Femur (tissue), 1 donor: ENCODE results near the gene ABL1.

Source experiments
- DNase-seq: peaks from one replicate; pipeline ENCODE4 v3.0.0-alpha.2; 2017

The ABL1 gene

GRCh38 chr9:130892477-130893304 lies 57.6 kb downstream of the ABL1 start:
- DNase-seq = no peak

DNA sequence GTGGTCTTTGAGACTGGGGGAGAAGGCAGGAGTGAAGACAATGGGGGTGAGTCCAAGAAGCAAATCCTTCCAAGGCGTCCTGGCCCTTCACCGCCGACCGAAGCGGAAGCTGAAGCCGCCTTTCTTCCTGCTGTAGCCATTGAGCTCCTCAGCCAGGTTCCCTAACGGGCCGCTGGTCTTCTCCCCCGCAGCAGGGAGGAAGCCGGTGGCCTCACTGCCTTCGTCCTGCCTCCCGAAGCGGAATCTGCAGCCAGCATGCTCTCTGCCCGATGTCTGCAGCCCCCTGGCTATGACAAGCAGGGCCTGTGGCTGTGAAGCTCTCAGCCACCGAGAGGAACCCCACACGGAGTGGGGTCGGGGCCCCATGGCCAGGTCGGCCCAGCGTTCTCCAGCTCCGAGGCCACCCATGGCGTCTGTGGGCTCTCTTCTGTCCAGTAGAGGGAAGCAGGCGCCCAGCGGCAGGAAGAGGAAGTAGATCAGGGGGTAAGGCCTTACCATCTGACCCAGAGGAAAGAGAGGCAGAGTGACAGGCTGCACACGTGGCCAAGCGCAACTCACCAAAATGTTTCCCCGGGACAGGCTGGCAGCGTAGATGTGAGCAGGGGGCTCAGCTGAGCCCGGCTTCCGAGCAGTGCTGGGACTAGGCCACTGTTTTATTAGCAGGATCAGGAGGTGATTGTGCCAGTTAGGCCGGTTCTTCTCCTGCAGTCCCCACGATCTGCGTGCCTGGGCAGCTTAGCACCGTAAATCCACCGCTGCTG lies 58.5 kb downstream of the ABL1 start:
- peak; percentile 63 for DNase-seq

DNA sequence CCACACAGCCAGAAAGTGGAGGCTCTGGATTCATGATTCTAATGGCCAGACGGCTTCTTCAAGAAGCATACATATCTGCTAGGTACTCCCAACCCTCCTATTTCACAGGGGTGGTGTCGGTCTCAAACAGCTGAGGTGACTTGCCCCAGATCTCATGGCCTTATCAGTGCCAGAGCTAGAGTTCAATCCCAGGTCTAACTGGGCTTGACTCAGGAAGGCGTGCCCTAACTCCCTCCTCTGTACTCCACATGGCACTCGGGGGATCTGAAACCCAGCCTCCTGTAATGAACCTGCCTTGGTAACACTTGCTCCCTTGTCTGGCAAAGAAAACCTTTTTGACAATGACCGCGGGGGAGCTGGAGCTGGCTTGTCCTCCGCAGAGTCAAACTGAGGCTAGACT lies 59.5 kb downstream of the ABL1 start:
- no peak for DNase-seq

GRCh38 chr9:130895038-130895437 lies 60.0 kb downstream of the ABL1 start:
- DNase-seq = no peak

DNA sequence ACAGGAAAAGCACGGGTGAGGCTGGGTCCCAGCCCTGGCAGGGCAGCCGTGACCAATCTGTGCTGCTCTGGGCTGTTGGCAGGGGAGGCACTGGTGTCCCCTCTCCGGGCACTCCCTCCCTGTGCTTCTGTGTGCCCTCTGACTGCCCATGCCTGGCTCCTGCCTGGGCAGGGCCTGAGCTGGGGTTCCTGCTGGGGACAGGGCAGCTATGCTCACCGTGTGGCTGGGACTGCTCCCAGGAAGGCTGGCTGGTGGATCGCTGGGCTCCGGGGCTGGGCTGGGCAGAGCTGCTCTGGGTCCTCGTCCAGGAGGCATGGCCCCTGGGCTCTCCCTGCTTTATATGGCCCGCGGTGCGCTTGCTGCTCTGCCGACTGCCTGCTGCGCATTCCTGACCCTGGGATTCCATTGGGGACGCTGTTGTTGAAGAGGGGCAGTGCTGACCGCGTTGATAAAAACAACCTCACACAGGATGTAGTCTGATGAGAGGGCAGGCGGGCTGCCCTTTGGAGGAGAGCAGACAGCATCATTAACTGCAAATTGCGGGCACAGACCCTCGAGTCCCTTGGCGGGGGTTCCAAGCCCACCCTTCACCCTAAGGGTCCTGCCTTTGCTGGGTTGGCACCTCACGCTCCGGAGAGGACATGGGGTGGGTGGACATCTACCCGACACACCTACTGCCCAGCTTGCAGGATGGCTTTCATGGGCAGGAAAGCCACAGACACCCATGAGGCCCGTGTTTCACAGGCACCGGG lies 60.6 kb downstream of the ABL1 start:
- DNase-seq = no peak

DNA sequence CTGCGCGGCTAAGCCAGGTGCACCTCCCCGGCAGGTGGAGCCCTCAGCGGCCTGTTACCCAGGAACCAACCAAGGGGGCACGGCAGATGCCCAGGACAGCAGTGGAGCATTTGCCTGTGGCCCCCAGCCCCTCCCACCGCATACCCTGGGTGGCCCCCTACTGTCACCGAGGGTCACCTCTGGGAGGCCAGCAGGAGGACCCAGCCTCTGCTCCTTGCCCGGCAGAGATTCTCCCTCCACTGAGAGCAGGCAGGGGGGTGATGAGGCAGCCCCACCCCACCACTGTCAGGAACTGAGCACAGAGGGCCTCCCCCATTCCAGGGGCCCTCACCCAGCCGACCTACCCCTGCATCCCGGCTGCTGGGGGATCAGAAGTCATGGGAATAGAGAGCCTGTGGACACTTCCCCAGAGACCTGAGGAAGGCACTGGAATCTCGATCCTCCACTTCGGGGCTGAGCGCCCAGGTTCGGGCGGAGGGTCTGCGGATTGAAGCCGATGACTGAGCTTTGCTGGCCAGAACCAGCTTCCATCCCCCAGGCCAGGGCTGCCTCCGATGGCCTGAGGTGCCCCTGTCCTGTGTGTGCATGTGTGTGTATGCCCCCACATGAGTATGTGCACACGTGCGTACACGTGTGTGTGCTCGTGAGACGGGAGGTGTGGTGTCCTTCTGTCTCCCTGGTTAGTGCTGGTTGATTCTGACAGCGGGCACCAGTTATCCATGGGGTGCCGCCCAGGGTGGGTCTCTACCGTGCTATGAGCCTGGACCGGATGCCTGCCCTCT lies 61.4 kb downstream of the ABL1 start, which contains the start of gene QRFP:
TSS of gene QRFP (minus strand) at position 580 of the 782 bp plus-strand sequence. CDS start 2,974 bp downstream, outside the sequence.
- DNase-seq = no peak

GRCh38 chr9:130897105-130897751 lies 62.2 kb downstream of the ABL1 start:
- no peak for DNase-seq

DNA sequence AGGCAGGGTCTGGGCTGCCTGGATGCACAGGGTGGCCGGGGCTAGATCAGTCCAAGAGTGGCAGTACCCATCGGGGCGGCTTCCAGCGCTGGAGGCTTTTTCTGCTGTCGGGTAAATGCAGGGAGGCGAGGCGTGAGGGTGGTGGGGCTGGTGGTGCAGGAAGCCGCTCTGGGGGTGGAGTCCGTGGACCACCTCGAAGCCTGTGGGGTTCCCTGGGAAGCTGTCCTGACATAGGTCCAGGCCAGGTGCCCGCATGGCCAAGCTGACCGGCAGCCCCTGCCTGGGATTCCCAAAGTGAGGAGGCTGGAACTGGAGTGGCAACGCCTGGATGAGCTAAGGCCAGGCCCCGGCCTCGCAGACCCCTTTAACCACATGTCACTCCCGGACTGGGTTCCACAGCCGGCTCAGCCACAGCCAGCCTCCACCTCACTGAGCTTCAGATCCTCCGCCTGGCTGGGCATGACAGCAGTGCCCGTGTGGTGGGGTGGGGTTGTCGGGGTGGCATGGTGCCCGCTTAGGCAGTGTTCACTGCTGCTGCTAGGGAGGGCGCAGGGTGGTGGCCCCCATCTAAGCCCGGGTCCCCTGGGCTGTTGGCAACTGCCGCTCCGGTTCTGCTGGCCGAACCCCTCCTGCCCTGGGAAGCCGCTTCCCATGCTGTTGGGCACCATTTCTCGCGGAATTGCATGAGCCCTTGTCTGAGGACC lies 62.9 kb downstream of the ABL1 start:
- DNase-seq = no peak

DNA sequence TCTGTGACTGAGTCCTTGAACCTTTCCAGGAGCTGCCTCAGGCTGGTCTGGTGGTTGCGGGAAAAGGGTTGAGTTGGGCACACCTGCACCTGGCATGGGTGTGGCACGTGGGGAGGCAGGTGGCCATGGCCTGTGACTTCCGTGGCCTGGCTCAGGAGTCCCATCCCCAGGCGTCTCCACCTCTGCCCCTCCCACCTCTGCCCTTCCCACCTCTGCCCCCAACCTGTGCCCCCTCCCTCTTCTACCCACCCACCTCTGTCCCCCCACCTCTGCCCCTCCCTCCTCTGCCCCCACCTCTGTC lies 63.4 kb downstream of the ABL1 start:
- DNase-seq = no peak

DNA sequence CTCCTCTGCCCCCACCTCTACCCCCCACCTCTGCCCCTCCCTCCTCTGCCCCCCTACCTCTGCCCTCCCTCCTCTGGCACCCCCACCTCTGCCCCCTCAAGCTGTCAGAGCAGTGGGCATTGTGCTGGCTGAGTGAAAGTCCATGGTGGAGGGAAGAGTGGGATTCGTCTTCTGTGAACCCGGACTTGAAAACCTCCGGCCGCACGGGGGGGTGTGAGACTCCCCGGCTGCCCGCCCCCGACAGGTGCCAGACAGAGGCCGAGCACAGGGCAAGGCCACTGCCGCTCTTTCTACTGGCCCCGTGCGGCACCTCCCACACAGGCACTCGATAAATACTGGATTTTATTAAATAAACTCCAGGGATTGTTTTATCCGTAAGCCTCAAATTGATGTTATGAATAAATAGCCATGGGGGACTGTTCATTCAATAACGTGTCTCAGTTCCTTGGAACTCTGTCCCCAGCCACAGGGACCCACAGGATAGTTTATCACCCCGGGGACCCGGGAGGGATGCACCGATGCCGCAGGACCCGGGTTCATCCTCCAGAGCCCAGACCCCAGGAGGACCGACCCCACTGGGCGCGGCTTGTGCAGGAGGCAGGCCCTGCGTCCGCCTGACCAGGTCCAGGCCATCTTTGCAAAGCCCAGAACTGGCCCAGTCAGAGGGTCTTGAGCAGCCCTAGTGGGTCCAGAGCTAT lies 64.1 kb downstream of the ABL1 start:
- no peak for DNase-seq

DNA sequence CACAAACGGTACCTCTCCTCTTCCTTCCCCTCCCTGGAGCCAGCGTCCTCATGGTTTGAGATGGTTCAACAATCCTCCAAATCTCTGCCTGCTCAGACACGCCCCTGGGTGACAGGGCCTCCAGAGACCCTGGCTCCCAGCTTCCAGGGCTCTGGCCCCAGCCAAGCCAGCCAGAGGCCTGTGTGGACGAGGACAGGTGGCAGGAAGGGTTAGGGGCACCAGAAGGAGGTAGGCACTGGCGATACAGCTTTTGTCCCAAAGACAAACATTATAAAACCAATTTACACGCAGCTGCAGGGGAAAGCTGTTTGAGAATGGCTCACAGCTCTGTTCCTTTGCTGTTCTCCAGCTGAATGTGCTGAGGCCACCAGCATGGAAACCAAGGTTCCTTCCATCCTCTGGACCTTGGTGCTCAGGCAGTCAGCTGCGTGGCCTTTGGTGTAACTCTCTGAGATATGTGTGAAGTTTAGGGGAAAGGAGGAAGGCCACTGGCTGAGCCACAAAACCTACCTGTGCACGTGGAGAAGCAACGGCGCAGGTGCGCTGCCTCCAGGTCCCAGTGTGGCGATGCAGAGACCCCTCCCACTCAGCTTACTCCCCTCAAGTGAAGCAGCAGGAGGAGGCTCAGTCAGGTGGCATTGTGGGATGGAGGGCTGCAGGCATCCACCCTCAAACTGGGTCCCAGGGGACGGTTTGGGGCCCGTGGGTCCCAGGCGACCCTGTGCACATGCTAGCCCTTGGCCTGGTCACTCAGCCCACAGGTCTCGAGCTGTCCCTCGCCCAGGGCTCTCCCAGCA lies 65.8 kb downstream of the ABL1 start:
- no peak for DNase-seq

DNA sequence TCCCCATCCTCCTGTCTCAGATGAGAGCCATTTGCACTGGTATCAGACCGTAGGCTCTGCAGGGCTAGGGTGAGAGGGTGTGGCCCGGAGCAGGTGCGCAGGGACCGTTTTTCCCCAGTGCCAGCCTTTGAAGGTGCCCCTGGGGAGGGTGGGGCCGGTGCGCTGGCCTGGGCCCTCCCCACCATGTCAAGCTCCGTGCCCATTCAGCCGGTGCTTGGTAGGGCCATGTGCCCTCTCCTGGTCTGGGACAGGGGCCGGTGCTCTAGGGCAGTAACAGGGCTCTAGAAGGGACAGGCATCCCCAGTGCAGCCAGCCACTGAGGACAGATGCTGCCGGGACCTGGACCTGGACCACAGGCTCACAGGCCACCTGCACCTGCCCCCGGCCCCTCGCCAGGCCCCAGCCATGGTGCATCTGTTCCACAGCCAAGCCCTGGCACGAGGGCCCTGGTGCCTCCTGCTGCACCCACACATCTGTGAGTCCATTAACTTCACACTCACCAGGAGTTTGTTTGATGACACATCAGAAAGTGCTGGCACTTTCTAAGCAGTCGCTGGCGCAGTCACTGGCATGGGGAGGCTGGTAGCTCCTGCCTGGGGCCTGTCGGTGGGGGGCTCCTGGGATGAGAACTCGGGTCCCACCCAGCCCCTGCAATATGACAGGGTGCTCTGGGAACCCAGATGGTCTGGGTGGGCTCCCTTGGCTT lies 66.6 kb downstream of the ABL1 start:
- no peak for DNase-seq

GRCh38 chr9:130902204-130903185 lies 67.4 kb downstream of the ABL1 start:
- no peak for DNase-seq

DNA sequence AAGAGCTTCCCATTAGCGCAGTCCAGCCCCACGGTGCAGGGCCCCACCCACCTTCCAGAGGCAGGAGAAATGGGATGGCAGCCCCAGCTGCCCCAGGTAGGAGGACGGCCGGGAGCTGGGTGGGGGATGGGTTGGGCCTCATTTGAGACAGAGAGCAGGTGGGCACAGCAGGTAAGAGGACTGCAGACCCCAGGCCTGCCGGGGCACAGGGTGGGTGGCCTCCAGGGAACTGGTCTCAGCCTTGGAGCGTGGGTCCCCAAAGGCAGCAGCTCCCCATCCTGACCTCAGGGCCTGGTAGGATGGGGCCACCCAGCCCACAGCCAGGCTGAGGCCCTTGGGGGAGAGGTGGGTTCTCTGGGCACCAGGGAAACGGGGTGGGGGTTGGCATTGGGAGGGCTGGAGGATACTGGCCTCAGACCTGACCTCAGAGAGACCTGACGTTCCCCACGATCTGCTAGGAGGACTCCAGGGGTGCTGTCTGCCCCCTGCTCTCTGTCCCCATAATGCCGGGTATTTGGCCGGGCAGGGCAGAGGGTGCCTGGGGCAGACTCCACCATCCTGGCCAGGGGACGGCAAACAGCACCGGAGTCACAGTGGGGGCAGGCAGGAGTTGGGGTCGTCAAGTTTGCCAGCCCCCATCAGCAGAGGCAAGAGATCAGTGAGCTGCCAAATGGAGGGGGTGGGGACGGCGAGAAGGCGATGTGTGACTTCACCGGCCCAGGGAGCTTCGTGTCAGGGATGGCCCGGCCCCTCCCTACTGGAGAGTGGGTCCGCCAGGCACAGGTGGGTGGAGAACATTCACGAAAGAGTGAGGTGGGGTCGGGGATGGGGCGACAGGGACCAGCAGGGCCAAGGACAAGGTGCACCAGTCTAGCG lies 68.4 kb downstream of the ABL1 start:
- DNase-seq = no peak

DNA sequence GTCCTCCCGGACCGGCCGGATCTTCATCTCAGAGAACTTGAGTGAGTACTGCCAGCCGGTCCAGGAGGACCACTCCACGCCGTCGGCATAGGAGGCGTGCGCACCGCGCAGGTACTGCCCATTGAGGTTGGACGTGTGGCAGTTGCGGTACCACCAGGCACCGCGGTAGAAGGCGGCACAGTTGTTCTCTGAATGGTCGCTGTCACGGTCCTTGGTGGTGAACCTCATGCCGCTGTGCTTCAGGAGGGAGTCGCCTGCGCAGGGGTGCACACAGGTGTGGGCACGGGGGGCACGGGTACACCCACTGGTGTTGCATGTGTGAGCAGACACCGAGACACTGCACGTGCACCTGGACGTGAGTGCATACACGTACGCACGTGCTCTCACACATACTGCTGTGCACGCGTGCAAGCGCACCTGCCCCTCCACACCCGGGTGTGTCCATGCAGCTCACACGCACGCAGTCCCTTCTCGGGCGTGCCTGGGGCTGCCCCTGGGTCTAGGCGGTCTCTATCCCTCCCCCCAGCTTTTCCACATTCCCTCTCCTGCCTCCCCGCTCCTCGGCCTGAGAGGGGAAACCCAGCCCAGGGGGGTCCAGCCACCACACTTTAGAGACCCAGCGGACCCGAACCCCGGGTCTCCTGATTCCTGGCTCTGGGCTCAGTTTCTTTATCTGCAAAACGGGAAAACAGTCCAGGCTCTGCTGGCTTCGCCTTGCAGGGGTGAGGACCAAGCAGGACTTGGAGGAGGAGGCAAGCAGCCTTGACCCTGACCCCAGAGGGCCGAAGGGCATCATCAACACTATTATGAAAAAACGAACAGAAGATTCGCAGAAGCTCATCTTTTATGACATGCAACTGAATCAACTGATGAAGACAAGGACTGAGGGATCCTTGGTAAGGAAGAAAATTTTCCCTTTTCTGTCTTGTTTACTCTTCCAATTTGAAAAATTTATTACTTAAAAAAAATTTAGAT lies 69.3 kb downstream of the ABL1 start:
- no peak for DNase-seq
